Endodermal cell (in vitro differentiated cells): Measurements from ENCODE around the gene CCDC195. TPM values are rescaled to one million over a fixed set of nuclear protein-coding genes. Genes with fewer than 3 reads are reported as not detected.

Experiments
- DNase-seq: peaks from one replicate; pipeline ENCODE4 v3.0.0-alpha.2; 2017
- H3K27ac ChIP-seq: 2 replicates; pipeline ENCODE4 v1.5.1; 2013; ENCODE audit warnings: mild to moderate bottlenecking, low read depth, low read length, moderate library complexity
- H3K27me3 ChIP-seq: 2 replicates; pipeline ENCODE4 v1.6.1; 2013; ENCODE audit warnings: mild to moderate bottlenecking, low read length, moderate library complexity; ENCODE audit not compliant: insufficient read depth, control insufficient read depth, poor library complexity, severe bottlenecking
- H3K36me3 ChIP-seq: 2 replicates; pipeline ENCODE4 v1.7.0; 2013; ENCODE audit warnings: mild to moderate bottlenecking, low read length, moderate library complexity; ENCODE audit not compliant: control insufficient read depth, insufficient read depth
- H3K4me1 ChIP-seq: one replicate; pipeline ENCODE4 v1.7.0; 2013; ENCODE audit warnings: low read length; ENCODE audit not compliant: control insufficient read depth, insufficient read depth
- H3K4me3 ChIP-seq: 2 replicates; pipeline ENCODE4 v1.5.1; 2013; ENCODE audit warnings: mild to moderate bottlenecking, low read length, moderate library complexity
- H3K9ac ChIP-seq: 2 replicates; pipeline ENCODE4 v1.6.1; 2013; ENCODE audit warnings: mild to moderate bottlenecking, low read length, moderate library complexity; ENCODE audit not compliant: poor library complexity, severe bottlenecking; ENCODE audit errors: extremely low read depth
- H3K9me3 ChIP-seq: 2 replicates; pipeline ENCODE4 v1.6.1; 2013; ENCODE audit warnings: mild to moderate bottlenecking, low read length, moderate library complexity; ENCODE audit not compliant: control insufficient read depth
- H3K27ac Mint-ChIP-seq: 2 replicates; pipeline ENCODE4 v1.8.0; 2020; ENCODE audit warnings: mixed read lengths
- H3K27me3 Mint-ChIP-seq: 2 replicates; pipeline ENCODE4 v1.8.0; 2021; ENCODE audit warnings: mild to moderate bottlenecking, mixed read lengths; ENCODE audit not compliant: insufficient read depth
- H3K36me3 Mint-ChIP-seq: 2 replicates; pipeline ENCODE4 v1.8.0; 2020; ENCODE audit warnings: low read depth, mixed read lengths
- H3K4me1 Mint-ChIP-seq: 2 replicates; pipeline ENCODE4 v1.8.0; 2020; ENCODE audit warnings: mixed read lengths
- H3K4me3 Mint-ChIP-seq: 2 replicates; pipeline ENCODE4 v1.8.0; 2020; ENCODE audit warnings: mild to moderate bottlenecking, moderate library complexity, mixed read lengths
- H3K9me3 Mint-ChIP-seq: 2 replicates; pipeline ENCODE4 v1.8.0; 2020; ENCODE audit warnings: mild to moderate bottlenecking, mixed read lengths
- WGBS, 2 experiments: methylation state at CpG; one replicate each; pipeline versions ENCODE4 v1.1.5 to v1.1.7; 2013; ENCODE audit warnings: missing lambda C conversion rate in 2 of 2, mixed read lengths in 1 of 2; ENCODE audit not compliant: insufficient coverage in 1 of 2, insufficient read length in 1 of 2; 5-methylcytosine and 5-hydroxymethylcytosine counted together
- total RNA-seq, 2 donors: library from RNA; stranded (reverse); fragmentation: NEBNext Ultra II Directional in 1 of 2; extraction: Animal tissue kit (Norgen Biotek cat#: 25700) in 1 of 2; gene quantifications; 2 replicates in 1 of 2; 3 replicates in 1 of 2; pipeline ENCODE4 v1.2.1, GENCODE V29; 2021
- TF ChIP-seq, protein P1 (sequence below): fragments of 200-600 bp; sonication (generic); conservative IDR thresholded peaks from 2 replicates; pipeline ENCODE4 v1.5.0; 2021; ENCODE audit warnings: antibody characterized with exemption, mild to moderate bottlenecking

Gene CCDC195
- total RNA-seq, 2 donors from 2014 or later = not detected

DNA sequence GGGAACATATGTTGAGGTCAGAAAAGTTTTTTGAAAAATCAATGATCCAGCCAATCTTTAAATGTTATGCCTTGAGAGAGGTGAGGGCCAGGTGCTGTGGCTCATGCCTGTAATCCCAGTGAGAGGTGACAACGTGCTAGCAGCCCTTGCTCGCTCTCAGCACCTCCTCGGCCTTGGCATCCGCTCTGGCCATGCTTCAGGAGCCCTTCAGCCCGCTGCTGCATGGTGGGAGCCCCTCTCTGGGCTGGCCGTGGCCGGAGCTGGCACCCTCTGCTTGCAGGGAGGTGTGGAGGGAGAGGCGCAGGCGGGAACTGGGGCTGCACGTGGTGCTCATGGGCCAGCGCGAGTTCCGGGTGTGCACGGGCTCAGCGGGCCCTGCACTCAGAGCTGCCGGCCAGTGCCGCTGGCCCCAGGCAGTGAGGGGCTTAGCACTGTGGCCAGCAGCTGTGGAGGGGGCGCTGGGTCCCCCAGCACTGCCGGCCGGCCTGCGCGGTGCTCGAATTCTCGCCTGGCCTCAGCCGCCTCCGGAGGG lies 61.1 kb downstream of the CCDC195 start:
- H3K36me3 Mint-ChIP-seq = peaks cover 3% of the 10 kb centered on the region
- 94 to 98% methylated on average over 8 to 26 of the region's 26 CpGs for WGBS, 2 experiments
- TF ChIP-seq, protein P1, sequence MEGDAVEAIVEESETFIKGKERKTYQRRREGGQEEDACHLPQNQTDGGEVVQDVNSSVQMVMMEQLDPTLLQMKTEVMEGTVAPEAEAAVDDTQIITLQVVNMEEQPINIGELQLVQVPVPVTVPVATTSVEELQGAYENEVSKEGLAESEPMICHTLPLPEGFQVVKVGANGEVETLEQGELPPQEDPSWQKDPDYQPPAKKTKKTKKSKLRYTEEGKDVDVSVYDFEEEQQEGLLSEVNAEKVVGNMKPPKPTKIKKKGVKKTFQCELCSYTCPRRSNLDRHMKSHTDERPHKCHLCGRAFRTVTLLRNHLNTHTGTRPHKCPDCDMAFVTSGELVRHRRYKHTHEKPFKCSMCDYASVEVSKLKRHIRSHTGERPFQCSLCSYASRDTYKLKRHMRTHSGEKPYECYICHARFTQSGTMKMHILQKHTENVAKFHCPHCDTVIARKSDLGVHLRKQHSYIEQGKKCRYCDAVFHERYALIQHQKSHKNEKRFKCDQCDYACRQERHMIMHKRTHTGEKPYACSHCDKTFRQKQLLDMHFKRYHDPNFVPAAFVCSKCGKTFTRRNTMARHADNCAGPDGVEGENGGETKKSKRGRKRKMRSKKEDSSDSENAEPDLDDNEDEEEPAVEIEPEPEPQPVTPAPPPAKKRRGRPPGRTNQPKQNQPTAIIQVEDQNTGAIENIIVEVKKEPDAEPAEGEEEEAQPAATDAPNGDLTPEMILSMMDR = no peak
- H3K4me3 Mint-ChIP-seq = no peak overlapping the region
- no peak overlapping the region for H3K27ac Mint-ChIP-seq
- H3K9me3 Mint-ChIP-seq = peaks cover 29% of the 10 kb centered on the region
- Histone ChIP-seq H3K4me1 (no peaks in the 10 kb centered on the region), H3K36me3 (no peaks in the 10 kb centered on the region), H3K9me3 (no peaks in the 10 kb centered on the region), H3K9ac (no peak overlapping the region), H3K4me3 (no peak overlapping the region), H3K27me3 (no peaks in the 10 kb centered on the region), H3K27ac (no peak overlapping the region)
- no peaks in the 10 kb centered on the region for H3K4me1 Mint-ChIP-seq
- no peaks in the 10 kb centered on the region for H3K27me3 Mint-ChIP-seq
- no peak for DNase-seq

Other genes starting within 250 kb of the CCDC195 start
- gene CUL3, start 131.0 kb downstream of the CCDC195 start, total RNA-seq = 10 to 100 TPM; 78.4 to 89.9 TPM